SK-N-SH (cell line): ENCODE results near the gene ATP2B3.

Experiments used
- EP300 ChIP-seq, 2 experiments: IDR thresholded peaks; 2 replicates each; pipeline versions ENCODE4 v1.4.0 to v1.6.1; 2012; ENCODE audit warnings: borderline replicate concordance in 1 of 2, low read depth in 1 of 2, low read length in 1 of 2
- EZH2phosphoT487 ChIP-seq: fragments of 200-600 bp; sonication (generic); IDR thresholded peaks from 2 replicates; pipeline ENCODE4 v1.6.1; 2017; ENCODE audit warnings: low read depth, mixed run types, mild to moderate bottlenecking, antibody characterized with exemption, moderate library complexity, borderline replicate concordance
- FOXJ3 ChIP-seq: sonication (generic); formaldehyde crosslinking; IDR thresholded peaks from 2 replicates; pipeline ENCODE4 v1.5.1; 2020; ENCODE audit warnings: mild to moderate bottlenecking, missing genetic modification reagents
- GABPA ChIP-seq: IDR thresholded peaks from 2 replicates; pipeline ENCODE4 v1.4.0; 2012; ENCODE audit warnings: low read depth, mild to moderate bottlenecking
- NFIC ChIP-seq: IDR thresholded peaks from 2 replicates; pipeline ENCODE4 v1.4.0; 2012; ENCODE audit warnings: borderline replicate concordance
- NRF1 ChIP-seq: IDR thresholded peaks from 2 replicates; pipeline ENCODE4 v1.6.1; 2012; ENCODE audit warnings: low read depth, mild to moderate bottlenecking, low read length
- POLR2AphosphoS5 ChIP-seq: IDR thresholded peaks from 2 replicates; pipeline ENCODE4 v1.6.1; 2012; ENCODE audit warnings: low read depth, low read length
- RFX5 ChIP-seq: IDR thresholded peaks from 2 replicates; pipeline ENCODE4 v1.6.1; 2012; ENCODE audit warnings: mild to moderate bottlenecking, improper control_type of control experiment, low read length
- SMC3 ChIP-seq: IDR thresholded peaks from 2 replicates; pipeline ENCODE4 v1.6.1; 2012; ENCODE audit warnings: low read depth, low read length, improper control_type of control experiment
- TAF1 ChIP-seq: IDR thresholded peaks from 2 replicates; pipeline ENCODE4 v1.6.1; 2012; ENCODE audit warnings: low read depth, mild to moderate bottlenecking, low read length, moderate library complexity, borderline replicate concordance
- TEAD4 ChIP-seq: IDR thresholded peaks from 2 replicates; pipeline ENCODE4 v1.4.0; 2012; ENCODE audit warnings: mild to moderate bottlenecking, borderline replicate concordance; ENCODE audit not compliant: insufficient read depth
- YY1 ChIP-seq: IDR thresholded peaks from 2 replicates; pipeline ENCODE4 v1.4.0; 2012; ENCODE audit warnings: low read depth, mild to moderate bottlenecking
- TF ChIP-seq, protein P1 (sequence below): fragments of 200-600 bp; sonication (generic); IDR thresholded peaks from 2 replicates; pipeline ENCODE4 v1.6.1; 2017; ENCODE audit warnings: antibody characterized with exemption, mild to moderate bottlenecking, moderate library complexity
- TF ChIP-seq, protein P2 (sequence below): IDR thresholded peaks from 2 replicates; pipeline ENCODE4 v1.6.1; 2012; ENCODE audit warnings: mild to moderate bottlenecking, low read depth, low read length, moderate library complexity

DNA sequence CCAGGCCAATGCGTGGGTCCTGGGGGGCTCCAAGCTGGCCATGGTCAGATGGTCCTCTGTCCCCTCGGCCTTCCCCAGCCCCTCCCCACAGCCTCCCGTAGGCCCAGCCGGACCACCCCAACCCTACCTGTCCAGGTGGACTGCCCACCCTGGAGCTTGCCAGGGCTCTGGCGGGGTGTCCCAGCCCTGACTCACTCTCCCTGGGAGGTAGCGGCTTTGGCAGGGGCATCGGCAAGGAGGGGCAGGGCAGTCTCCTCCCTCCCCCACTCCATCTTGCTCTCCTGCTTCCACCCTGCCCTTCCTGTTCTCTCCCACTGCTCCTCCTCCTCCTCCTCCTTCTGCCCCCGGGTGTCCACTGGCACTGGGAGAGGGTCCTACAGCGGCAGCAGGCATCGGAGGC is 15.3 kb upstream of the ATP2B3 start:
- TF ChIP-seq, protein P1, sequence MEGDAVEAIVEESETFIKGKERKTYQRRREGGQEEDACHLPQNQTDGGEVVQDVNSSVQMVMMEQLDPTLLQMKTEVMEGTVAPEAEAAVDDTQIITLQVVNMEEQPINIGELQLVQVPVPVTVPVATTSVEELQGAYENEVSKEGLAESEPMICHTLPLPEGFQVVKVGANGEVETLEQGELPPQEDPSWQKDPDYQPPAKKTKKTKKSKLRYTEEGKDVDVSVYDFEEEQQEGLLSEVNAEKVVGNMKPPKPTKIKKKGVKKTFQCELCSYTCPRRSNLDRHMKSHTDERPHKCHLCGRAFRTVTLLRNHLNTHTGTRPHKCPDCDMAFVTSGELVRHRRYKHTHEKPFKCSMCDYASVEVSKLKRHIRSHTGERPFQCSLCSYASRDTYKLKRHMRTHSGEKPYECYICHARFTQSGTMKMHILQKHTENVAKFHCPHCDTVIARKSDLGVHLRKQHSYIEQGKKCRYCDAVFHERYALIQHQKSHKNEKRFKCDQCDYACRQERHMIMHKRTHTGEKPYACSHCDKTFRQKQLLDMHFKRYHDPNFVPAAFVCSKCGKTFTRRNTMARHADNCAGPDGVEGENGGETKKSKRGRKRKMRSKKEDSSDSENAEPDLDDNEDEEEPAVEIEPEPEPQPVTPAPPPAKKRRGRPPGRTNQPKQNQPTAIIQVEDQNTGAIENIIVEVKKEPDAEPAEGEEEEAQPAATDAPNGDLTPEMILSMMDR = no peak
- TF ChIP-seq YY1 (no peak), FOXJ3 (CRISPR knock-in tag) (no peak), EP300 (IDR thresholded peaks at IDR 0.05; ENCODE audit: borderline replicate concordance in 1 of 2, low read depth in 1 of 2, low read length in 1 of 2) (no peak), TEAD4 (no peak), SMC3 (no peak), POLR2AphosphoS5 (no peak), EZH2phosphoT487 (no peak), GABPA (no peak), TAF1 (no peak), NRF1 (no peak), RFX5 (no peak), NFIC (no peak)
- TF ChIP-seq, protein P2, sequence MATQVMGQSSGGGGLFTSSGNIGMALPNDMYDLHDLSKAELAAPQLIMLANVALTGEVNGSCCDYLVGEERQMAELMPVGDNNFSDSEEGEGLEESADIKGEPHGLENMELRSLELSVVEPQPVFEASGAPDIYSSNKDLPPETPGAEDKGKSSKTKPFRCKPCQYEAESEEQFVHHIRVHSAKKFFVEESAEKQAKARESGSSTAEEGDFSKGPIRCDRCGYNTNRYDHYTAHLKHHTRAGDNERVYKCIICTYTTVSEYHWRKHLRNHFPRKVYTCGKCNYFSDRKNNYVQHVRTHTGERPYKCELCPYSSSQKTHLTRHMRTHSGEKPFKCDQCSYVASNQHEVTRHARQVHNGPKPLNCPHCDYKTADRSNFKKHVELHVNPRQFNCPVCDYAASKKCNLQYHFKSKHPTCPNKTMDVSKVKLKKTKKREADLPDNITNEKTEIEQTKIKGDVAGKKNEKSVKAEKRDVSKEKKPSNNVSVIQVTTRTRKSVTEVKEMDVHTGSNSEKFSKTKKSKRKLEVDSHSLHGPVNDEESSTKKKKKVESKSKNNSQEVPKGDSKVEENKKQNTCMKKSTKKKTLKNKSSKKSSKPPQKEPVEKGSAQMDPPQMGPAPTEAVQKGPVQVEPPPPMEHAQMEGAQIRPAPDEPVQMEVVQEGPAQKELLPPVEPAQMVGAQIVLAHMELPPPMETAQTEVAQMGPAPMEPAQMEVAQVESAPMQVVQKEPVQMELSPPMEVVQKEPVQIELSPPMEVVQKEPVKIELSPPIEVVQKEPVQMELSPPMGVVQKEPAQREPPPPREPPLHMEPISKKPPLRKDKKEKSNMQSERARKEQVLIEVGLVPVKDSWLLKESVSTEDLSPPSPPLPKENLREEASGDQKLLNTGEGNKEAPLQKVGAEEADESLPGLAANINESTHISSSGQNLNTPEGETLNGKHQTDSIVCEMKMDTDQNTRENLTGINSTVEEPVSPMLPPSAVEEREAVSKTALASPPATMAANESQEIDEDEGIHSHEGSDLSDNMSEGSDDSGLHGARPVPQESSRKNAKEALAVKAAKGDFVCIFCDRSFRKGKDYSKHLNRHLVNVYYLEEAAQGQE = no peak
